Adrenal gland (tissue), 5 donors: ENCODE measurements around the gene RMND5A.

Experiments used
- POLR2A ChIP-seq, 2 donors: fragments of 450-650 bp; IDR thresholded peaks; one replicate each; pipeline ENCODE4 v1.6.1; 2017; ENCODE audit warnings: antibody characterized with exemption in 2 of 2, mild to moderate bottlenecking in 2 of 2, moderate library complexity in 1 of 2
- TF ChIP-seq, protein P1 (sequence below), 6 experiments: fragments of 450-650 bp in 4 of 6; fragments of 200-600 bp in 2 of 6; sonication (generic) in 1 of 6; IDR thresholded peaks; 1 replicate in 5 of 6; 2 replicates in 1 of 6; pipeline versions ENCODE4 v1.5.1 to v1.8.0; 2016 to 2021; ENCODE audit warnings: antibody characterized with exemption in 6 of 6, mild to moderate bottlenecking in 2 of 6, moderate library complexity in 1 of 6
- donor health status: DM: no; HTN: no; CAD: no.

GRCh38 chr2:86695053-86695691 lies 24.9 kb upstream of the RMND5A start:
- TF ChIP-seq, protein P1, sequence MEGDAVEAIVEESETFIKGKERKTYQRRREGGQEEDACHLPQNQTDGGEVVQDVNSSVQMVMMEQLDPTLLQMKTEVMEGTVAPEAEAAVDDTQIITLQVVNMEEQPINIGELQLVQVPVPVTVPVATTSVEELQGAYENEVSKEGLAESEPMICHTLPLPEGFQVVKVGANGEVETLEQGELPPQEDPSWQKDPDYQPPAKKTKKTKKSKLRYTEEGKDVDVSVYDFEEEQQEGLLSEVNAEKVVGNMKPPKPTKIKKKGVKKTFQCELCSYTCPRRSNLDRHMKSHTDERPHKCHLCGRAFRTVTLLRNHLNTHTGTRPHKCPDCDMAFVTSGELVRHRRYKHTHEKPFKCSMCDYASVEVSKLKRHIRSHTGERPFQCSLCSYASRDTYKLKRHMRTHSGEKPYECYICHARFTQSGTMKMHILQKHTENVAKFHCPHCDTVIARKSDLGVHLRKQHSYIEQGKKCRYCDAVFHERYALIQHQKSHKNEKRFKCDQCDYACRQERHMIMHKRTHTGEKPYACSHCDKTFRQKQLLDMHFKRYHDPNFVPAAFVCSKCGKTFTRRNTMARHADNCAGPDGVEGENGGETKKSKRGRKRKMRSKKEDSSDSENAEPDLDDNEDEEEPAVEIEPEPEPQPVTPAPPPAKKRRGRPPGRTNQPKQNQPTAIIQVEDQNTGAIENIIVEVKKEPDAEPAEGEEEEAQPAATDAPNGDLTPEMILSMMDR (IDR thresholded peaks at IDR 0.05): no peak
- TF ChIP-seq POLR2A (IDR thresholded peaks at IDR 0.05): no peak
